HepG2 (cell line): ENCODE measurements around the gene CACNA1H. TPM values are rescaled to one million over a fixed set of nuclear protein-coding genes. Genes with fewer than 3 reads are reported as not detected.

ENCODE experiments used
- GFI1 ChIP-seq: sonication (generic); formaldehyde crosslinking; IDR thresholded peaks from 2 replicates; pipeline ENCODE4 v1.5.0; 2020; ENCODE audit warnings: missing genetic modification reagents, mild to moderate bottlenecking, borderline replicate concordance
- NCOA2 ChIP-seq: sonication (generic); formaldehyde crosslinking; IDR thresholded peaks from 2 replicates; pipeline ENCODE4 v1.8.0; 2022; ENCODE audit warnings: inconsistent platforms
- REST ChIP-seq, 2 experiments: IDR thresholded peaks; 2 replicates each; pipeline ENCODE4 v1.6.1; 2011 to 2012; ENCODE audit warnings: low read length in 2 of 2, borderline replicate concordance in 1 of 2, low read depth in 1 of 2, mild to moderate bottlenecking in 1 of 2, moderate library complexity in 1 of 2
- ZNF792 ChIP-seq: IDR thresholded peaks from 2 replicates; pipeline ENCODE4 v1.6.1; 2016
- polyA plus RNA-seq, 8 experiments: library from polyadenylated mRNA; depleted of rRNA in 3 of 8; stranded (reverse) in 7 of 8; unstranded in 1 of 8; fragments of >200 nt; fragmentation: Illumina TruSeq in 4 of 8; extraction: Trizol in 4 of 8; gene quantifications; 2 replicates each; pipeline versions ENCODE4 v1.2.1 to v1.2.3, GENCODE V29; 2011 to 2016; ENCODE audit warnings: low read depth in 4 of 8, missing spikeins in 1 of 8, mixed read lengths in 1 of 8; ENCODE audit not compliant: insufficient read depth in 1 of 8
- total RNA-seq, 5 experiments: library from RNA; depleted of rRNA; stranded (reverse); fragments of >200 nt; fragmentation: Illumina TruSeq; extraction: Trizol; gene quantifications; 2 replicates each; pipeline ENCODE4 v1.2.3, GENCODE V29; 2016; ENCODE audit warnings: low read depth in 1 of 5
- TF ChIP-seq, protein P1 (sequence below): sonication (generic); formaldehyde crosslinking; IDR thresholded peaks from 2 replicates; pipeline ENCODE4 v1.4.0; 2020; ENCODE audit warnings: missing genetic modification reagents
- TF ChIP-seq, protein P2 (sequence below): sonication (generic); formaldehyde crosslinking; IDR thresholded peaks from 2 replicates; pipeline ENCODE4 v1.4.0; 2020; ENCODE audit warnings: missing genetic modification reagents

CACNA1H gene
- total and polyA plus RNA-seq, 2 of the 13 experiments (the other 11 are each of a cell fraction or from before 2014, with no cell fraction given), result 0.40 to 1.8 TPM

GRCh38 chr16:1262210-1262845 lies 109.4 kb downstream of the CACNA1H start (continued):
- TF ChIP-seq REST (IDR thresholded peaks at IDR 0.05; ENCODE audit: borderline replicate concordance in 1 of 2, low read depth in 1 of 2, low read length in 2 of 2), result no peak
- TF ChIP-seq GFI1 (CRISPR knock-in tag), result no peak
- no peak for TF ChIP-seq ZNF792 (CRISPR knock-in tag)
- no peak for TF ChIP-seq NCOA2
- TF ChIP-seq, protein P1, sequence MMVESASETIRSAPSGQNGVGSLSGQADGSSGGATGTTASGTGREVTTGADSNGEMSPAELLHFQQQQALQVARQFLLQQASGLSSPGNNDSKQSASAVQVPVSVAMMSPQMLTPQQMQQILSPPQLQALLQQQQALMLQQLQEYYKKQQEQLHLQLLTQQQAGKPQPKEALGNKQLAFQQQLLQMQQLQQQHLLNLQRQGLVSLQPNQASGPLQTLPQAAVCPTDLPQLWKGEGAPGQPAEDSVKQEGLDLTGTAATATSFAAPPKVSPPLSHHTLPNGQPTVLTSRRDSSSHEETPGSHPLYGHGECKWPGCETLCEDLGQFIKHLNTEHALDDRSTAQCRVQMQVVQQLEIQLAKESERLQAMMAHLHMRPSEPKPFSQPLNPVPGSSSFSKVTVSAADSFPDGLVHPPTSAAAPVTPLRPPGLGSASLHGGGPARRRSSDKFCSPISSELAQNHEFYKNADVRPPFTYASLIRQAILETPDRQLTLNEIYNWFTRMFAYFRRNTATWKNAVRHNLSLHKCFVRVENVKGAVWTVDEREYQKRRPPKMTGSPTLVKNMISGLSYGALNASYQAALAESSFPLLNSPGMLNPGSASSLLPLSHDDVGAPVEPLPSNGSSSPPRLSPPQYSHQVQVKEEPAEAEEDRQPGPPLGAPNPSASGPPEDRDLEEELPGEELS, result no peak
- TF ChIP-seq, protein P2, sequence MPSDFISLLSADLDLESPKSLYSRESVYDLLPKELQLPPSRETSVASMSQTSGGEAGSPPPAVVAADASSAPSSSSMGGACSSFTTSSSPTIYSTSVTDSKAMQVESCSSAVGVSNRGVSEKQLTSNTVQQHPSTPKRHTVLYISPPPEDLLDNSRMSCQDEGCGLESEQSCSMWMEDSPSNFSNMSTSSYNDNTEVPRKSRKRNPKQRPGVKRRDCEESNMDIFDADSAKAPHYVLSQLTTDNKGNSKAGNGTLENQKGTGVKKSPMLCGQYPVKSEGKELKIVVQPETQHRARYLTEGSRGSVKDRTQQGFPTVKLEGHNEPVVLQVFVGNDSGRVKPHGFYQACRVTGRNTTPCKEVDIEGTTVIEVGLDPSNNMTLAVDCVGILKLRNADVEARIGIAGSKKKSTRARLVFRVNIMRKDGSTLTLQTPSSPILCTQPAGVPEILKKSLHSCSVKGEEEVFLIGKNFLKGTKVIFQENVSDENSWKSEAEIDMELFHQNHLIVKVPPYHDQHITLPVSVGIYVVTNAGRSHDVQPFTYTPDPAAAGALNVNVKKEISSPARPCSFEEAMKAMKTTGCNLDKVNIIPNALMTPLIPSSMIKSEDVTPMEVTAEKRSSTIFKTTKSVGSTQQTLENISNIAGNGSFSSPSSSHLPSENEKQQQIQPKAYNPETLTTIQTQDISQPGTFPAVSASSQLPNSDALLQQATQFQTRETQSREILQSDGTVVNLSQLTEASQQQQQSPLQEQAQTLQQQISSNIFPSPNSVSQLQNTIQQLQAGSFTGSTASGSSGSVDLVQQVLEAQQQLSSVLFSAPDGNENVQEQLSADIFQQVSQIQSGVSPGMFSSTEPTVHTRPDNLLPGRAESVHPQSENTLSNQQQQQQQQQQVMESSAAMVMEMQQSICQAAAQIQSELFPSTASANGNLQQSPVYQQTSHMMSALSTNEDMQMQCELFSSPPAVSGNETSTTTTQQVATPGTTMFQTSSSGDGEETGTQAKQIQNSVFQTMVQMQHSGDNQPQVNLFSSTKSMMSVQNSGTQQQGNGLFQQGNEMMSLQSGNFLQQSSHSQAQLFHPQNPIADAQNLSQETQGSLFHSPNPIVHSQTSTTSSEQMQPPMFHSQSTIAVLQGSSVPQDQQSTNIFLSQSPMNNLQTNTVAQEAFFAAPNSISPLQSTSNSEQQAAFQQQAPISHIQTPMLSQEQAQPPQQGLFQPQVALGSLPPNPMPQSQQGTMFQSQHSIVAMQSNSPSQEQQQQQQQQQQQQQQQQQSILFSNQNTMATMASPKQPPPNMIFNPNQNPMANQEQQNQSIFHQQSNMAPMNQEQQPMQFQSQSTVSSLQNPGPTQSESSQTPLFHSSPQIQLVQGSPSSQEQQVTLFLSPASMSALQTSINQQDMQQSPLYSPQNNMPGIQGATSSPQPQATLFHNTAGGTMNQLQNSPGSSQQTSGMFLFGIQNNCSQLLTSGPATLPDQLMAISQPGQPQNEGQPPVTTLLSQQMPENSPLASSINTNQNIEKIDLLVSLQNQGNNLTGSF (CRISPR knock-in tag), result no peak
